Measurements from ENCODE around the gene CAV3. TPM values are rescaled to one million over a fixed set of nuclear protein-coding genes. Genes with fewer than 3 reads are reported as not detected.

The CAV3 gene
- total RNA-seq, 1 donor from 2014 or later: not detected

GRCh38 chr3:8734137-8734878 is 706 bp downstream of the CAV3 start:
- ATAC-seq: no peak

GRCh38 chr3:8734908-8735307 is 1.3 kb downstream of the CAV3 start:
- ATAC-seq: no peak

More at GRCh38 chr3:8734137-8734878, 706 bp downstream of the CAV3 start:
- no peak for DNase-seq (ENCODE audit: low spot score)

GRCh38 chr3:8736436-8736835 is 2.8 kb downstream of the CAV3 start:
- ATAC-seq: no peak
- DNase-seq (ENCODE audit: low spot score): no peak

More at GRCh38 chr3:8734908-8735307, 1.3 kb downstream of the CAV3 start:
- no peak for DNase-seq (ENCODE audit: low spot score)

GRCh38 chr3:8737301-8737700 is 3.7 kb downstream of the CAV3 start:
- ATAC-seq: no peak
- no peak for DNase-seq (ENCODE audit: low spot score)

GRCh38 chr3:8737823-8738222 is 4.2 kb downstream of the CAV3 start:
- no peak for DNase-seq (ENCODE audit: low spot score)
- no peak for ATAC-seq

GRCh38 chr3:8738639-8739038 is 5.0 kb downstream of the CAV3 start:
- DNase-seq (ENCODE audit: low spot score) (no peak), ATAC-seq (no peak)

- DNase-seq (ENCODE audit: low spot score): no peak
- ATAC-seq: no peak
Measured at GRCh38 chr3:8739757-8740504, 6.3 kb downstream of the CAV3 start.

- ATAC-seq: no peak
- DNase-seq (ENCODE audit: low spot score): peak; percentile 34
Measured at GRCh38 chr3:8741581-8742261, 8.1 kb downstream of the CAV3 start.

- no peak for ATAC-seq
- DNase-seq (ENCODE audit: low spot score): no peak
Measured at GRCh38 chr3:8743021-8743601, 9.5 kb downstream of the CAV3 start.

- no peak for ATAC-seq
- no peak for DNase-seq (ENCODE audit: low spot score)
Measured at GRCh38 chr3:8743911-8744310, 10.3 kb downstream of the CAV3 start.

- ATAC-seq: no peak
- DNase-seq (ENCODE audit: low spot score): no peak
Measured at GRCh38 chr3:8745619-8746370, 12.2 kb downstream of the CAV3 start.

- DNase-seq (ENCODE audit: low spot score) (no peak), ATAC-seq (no peak)
Measured at GRCh38 chr3:8746780-8747345, 13.3 kb downstream of the CAV3 start.

GRCh38 chr3:8749316-8749715 is 15.7 kb downstream of the CAV3 start:
- ATAC-seq (no peak), DNase-seq (ENCODE audit: low spot score) (no peak)

- DNase-seq (ENCODE audit: low spot score) (no peak), ATAC-seq (no peak)
Measured at GRCh38 chr3:8752832-8753231, 19.2 kb downstream of the CAV3 start.

- ATAC-seq: no peak
- no peak for DNase-seq (ENCODE audit: low spot score)
Measured at GRCh38 chr3:8755097-8755496, 21.5 kb downstream of the CAV3 start.

GRCh38 chr3:8755564-8756237 is 22.1 kb downstream of the CAV3 start:
- DNase-seq (ENCODE audit: low spot score): no peak
- no peak for ATAC-seq

- ATAC-seq (no peak), DNase-seq (ENCODE audit: low spot score) (no peak)
Measured at GRCh38 chr3:8756671-8757070, 23.1 kb downstream of the CAV3 start.

GRCh38 chr3:8757551-8758518 is 24.2 kb downstream of the CAV3 start:
- ATAC-seq (no peak), DNase-seq (ENCODE audit: low spot score) (no peak)
